ENCODE data around the gene ATP1B3. TPM values are rescaled to one million over a fixed set of nuclear protein-coding genes. Genes with fewer than 3 reads are reported as not detected.
"Not testable (repeated sequence)": the region's sequence is repeated elsewhere in the genome, so short reads cannot be mapped to it uniquely, and the experiment has no call there.

ATP1B3 gene
- total RNA-seq, 4 donors from 2014 or later = 117 to 190 (median 154) TPM

DNA sequence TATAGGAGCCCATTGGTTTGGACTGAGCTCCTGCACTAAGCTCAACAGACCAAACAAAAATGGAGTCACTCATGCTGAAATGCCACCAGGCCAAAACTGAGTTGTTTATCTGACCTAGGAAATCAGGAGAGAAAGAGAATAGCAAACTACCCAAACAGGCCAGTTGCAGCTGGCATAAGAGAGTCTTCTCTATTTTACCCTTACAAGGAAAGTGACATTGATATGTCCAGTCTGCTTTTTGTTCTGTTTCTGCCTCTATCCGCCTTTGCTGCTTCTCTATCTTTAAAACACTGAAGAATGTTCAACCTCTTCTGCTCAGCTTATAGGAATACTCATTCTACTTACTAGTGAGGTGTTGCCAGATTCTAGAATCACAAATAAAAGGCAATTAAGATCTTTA is 95.1 kb downstream of the ATP1B3 start:
- Histone ChIP-seq H3K9me3 (no peaks in the 10 kb centered on the region), H3K36me3 (peaks cover 4% of the 10 kb centered on the region), H3K4me3 (no peak overlapping the region), H3K27me3 (no peaks in the 10 kb centered on the region), H3K27ac (no peak overlapping the region), H3K4me1 (no peaks in the 10 kb centered on the region)
- no peak for DNase-seq (ENCODE audit: low spot score in 2 of 2)
- TF ChIP-seq EP300 (IDR thresholded peaks at IDR 0.05) (no peak), POLR2A (IDR thresholded peaks at IDR 0.05) (no peak), POLR2AphosphoS5 (IDR thresholded peaks at IDR 0.05) (no peak)
- TF ChIP-seq, protein P1, sequence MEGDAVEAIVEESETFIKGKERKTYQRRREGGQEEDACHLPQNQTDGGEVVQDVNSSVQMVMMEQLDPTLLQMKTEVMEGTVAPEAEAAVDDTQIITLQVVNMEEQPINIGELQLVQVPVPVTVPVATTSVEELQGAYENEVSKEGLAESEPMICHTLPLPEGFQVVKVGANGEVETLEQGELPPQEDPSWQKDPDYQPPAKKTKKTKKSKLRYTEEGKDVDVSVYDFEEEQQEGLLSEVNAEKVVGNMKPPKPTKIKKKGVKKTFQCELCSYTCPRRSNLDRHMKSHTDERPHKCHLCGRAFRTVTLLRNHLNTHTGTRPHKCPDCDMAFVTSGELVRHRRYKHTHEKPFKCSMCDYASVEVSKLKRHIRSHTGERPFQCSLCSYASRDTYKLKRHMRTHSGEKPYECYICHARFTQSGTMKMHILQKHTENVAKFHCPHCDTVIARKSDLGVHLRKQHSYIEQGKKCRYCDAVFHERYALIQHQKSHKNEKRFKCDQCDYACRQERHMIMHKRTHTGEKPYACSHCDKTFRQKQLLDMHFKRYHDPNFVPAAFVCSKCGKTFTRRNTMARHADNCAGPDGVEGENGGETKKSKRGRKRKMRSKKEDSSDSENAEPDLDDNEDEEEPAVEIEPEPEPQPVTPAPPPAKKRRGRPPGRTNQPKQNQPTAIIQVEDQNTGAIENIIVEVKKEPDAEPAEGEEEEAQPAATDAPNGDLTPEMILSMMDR (IDR thresholded peaks at IDR 0.05) = no peak
- WGBS = 92% methylated on average over 1 of the region's 1 CpG

DNA sequence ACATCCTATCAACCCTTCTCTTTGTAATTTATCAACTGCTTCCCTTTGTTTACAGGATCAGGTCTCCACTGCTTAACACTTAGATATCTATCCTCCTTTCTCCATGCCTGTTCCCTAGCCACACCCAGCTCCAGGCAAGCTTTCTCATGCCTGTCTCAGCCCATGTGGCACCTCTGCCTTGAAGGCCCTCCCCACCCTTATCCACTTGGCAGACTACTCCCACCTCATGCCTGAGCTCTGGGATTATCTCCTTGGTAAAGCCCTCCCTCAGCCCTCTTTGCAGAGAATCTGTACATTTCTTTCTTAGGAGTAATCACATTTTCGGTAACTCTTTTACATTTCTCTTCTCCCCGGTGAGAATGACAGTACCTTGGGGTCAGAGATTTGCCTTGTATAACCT is 96.0 kb downstream of the ATP1B3 start:
- no peaks in the 10 kb centered on the region for H3K9me3 ChIP-seq
- 57% methylated on average over 2 of the region's 2 CpGs for WGBS
- no peaks in the 10 kb centered on the region for H3K4me1 ChIP-seq
- H3K27ac ChIP-seq = no peak overlapping the region
- H3K36me3 ChIP-seq = peaks cover 10% of the 10 kb centered on the region
- no peak for DNase-seq (ENCODE audit: low spot score in 2 of 2)
- no peaks in the 10 kb centered on the region for H3K27me3 ChIP-seq
- no peak overlapping the region for H3K4me3 ChIP-seq
- TF ChIP-seq EP300 (IDR thresholded peaks at IDR 0.05) = no peak
- TF ChIP-seq, protein P1 (IDR thresholded peaks at IDR 0.05) = no peak
- TF ChIP-seq POLR2AphosphoS5 (IDR thresholded peaks at IDR 0.05) = no peak
- TF ChIP-seq POLR2A (IDR thresholded peaks at IDR 0.05) = no peak

DNA sequence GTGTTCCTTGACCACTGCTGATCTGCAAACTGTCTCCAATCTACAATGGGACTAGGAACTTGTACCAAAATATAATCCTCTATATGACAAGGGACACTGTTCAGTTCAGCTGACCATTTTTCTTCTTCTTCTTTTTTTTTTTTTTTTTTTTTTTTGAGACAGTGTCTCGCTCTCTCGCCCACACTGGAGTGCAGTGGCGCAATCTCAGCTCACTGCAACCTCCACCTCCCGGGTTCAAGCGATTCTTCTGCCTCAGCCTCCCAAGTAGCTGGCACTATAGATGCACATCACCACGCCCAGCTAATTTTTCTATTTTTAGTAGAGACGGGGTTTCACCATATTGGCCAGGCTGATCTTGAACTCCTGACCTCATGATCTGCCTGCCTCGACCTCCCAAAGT is 98.3 kb downstream of the ATP1B3 start:
- H3K4me1 ChIP-seq; DNase-seq (ENCODE audit: low spot score in 2 of 2); H3K4me3 ChIP-seq; H3K27ac ChIP-seq; H3K27me3 ChIP-seq; H3K9me3 ChIP-seq: not testable (repeated sequence)
- H3K36me3 ChIP-seq = peaks cover 17% of the 10 kb centered on the region
- WGBS = 91% methylated on average over 8 of the region's 8 CpGs

Other genes starting within 250 kb of the ATP1B3 start
- 10 to 100 TPM; 43.9 to 77.3 (median 61.6) TPM for gene RNF7, start 138.3 kb upstream of the ATP1B3 start, total RNA-seq
- gene GRK7, start 113.2 kb upstream of the ATP1B3 start, total RNA-seq = 1 to 10 TPM in 1 of 4 donors, under 1 TPM in 1, not detected in 2; 0.11 to 1.2 TPM